HG02588 (cell line): Measurements from ENCODE around the gene AACS.

Source experiments
- ATAC-seq: cut with Tn5 transposase; IDR thresholded peaks from one replicate; pipeline ENCODE4 v1.9.1; 2021; ENCODE audit warnings: mild to moderate bottlenecking, moderate library complexity; ENCODE audit not compliant: unreplicated experiment

Gene AACS

DNA sequence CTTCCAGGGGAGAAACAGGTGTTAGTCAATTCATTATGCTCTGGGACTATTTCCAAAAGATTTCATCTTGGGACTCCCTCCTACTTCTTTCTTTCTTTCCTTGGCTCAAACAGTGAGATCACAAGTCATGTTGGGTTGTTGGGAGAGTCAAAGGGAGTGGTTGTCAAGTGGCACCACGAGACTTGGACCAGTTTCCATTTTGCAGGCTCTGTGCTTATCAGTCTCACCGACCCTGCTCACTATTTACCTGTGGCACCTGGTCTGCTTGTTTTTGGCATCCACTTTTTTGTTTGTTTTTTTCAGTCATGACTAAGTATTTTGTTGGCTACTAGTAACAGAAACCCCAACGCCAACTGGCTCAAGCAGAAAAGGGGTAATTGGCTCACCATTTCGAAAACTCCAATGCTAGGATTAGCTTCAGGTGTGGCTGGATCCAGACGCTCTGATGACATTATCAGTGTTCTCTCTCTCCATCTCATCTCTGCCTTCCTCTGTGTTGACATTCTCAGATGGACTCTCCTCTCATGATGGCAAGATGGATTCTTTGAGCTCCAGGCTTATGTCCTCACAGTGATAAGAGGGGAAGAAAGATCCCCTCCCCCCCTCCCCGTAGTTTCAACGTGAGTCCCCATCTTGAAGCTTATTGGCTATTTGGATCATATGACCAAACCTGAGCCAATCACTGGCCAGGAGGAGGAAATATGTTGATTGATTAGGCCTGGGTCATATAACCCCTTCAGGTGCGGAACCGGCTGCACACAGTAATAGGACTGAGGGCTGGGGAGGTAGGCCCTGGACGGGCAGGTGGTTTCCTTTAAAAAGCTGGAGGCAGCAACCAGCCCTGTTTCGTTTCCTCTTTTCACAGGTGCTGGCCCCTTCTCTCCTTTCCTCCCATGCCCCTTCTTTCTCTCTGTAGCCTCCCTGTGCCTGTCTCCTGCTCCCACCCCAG is 84.2 kb downstream of the AACS start:
- peak; percentile 95 for ATAC-seq

DNA sequence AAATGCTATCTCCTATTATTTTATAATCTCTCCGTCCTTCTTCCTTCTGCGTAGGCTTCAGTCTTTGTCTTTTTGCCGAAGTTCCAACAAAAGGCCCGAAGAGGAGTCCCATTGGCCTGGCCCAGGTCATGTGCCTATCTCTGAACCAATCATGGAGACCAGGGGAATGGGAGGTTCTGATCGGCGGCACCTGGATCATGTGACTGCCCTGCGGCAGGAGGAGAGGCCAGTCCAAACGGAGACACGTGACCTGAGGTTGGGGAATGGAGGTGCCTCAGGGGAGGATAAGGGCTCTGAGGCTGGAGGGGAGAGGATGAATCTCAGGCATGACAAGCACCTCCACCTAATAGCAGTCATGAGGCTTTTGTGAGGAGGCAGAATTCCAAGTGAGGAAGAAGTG is 86.0 kb downstream of the AACS start:
- no peak for ATAC-seq

- no peak for ATAC-seq
These were observed 87.2 kb downstream of the AACS start for GRCh38 chr12:125152463-125152862.

- ATAC-seq: no peak
These were observed 90.1 kb downstream of the AACS start for GRCh38 chr12:125155366-125155765.

- no peak for ATAC-seq
These were observed 91.9 kb downstream of the AACS start for GRCh38 chr12:125157177-125157576.

DNA sequence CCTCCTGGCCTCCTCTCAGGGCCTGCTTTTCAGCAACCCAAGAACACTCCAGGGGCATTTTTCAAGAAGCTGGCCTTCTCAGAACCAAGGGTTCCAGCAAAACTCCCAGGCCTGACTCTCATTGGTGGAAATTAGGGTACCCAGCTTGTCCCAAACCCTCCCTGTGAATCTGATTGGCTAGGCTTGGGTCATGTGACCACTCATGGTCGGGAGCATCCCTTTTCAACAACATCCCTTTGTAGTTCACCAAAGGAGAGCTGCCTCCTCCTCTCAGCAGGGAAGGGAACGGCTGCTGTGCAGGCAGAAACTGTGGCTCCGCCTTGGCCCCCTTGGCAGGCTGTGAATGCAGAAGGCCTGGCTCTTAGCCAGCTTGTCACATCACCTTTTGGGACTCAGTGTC is 94.5 kb downstream of the AACS start:
- ATAC-seq: no peak

- no peak for ATAC-seq
These were observed 95.2 kb downstream of the AACS start for GRCh38 chr12:125160281-125160955.

GRCh38 chr12:125161712-125162022 is 96.4 kb downstream of the AACS start:
- no peak for ATAC-seq

DNA sequence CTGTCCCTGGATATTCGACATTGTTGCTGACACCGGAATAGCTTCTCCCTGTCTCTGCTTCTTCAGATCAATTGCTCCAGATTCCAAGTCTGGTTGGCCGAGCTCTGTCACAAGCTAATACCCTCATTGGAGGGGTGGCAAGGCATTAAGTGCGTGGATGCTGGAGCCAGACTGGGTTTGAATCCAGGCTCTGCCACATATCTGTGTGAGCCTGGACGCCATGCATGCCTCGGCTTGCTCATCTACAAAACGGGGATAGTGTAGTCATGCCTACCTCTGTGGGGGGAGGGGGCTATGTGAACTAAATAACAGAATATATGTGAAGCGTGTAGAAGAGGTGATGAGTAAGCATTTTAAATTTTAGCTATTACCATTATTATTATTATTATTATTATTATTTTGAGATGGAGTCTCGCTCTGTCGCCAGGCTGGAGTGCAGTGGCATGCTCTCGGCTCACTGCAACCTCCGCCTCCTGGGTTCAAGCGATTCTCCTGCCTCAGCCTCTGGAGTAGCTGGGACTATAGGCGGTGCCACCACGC is 97.3 kb downstream of the AACS start:
- no peak for ATAC-seq

DNA sequence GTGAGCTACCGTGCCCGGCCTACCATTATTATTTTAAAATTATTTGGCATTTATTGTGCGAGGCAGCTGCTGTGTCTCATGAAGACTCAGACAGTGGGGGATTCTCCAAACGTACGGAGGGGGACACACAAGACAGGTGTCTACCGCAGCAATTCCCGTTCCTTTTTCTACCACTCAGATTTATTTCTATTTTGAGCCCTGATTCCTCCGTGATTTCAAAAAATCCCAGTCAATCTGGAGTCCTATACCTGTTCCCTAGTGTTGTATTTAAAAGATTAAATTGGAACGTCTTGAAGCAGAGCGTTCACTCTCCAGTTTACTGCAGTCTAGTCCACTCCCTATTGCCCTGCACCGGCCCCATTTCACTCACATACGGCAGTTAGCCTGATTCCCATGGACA is 97.9 kb downstream of the AACS start:
- ATAC-seq: no peak

- ATAC-seq: no peak
These were observed 99.3 kb downstream of the AACS start for GRCh38 chr12:125164541-125164940.

DNA sequence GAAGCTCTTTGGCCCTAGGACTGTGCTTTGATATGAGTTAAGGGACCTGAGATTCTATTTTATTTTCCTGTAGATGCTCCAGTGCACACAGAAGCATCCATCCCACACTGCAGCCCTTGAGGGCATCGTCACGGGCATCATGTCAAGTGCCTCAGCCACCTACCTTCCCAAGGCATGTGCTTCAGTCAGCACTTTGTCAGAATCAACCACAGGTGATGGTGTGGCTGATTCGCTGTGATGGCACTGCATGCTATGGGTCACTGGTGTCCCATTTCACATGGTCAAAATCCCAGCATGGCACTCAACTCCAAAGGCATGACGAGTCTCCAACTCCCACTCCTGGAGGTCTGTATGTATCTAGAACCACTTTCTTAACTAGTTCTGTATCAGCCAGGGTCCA is 100.8 kb downstream of the AACS start:
- ATAC-seq: no peak

- no peak for ATAC-seq
These were observed 102.4 kb downstream of the AACS start for GRCh38 chr12:125167658-125168057.

DNA sequence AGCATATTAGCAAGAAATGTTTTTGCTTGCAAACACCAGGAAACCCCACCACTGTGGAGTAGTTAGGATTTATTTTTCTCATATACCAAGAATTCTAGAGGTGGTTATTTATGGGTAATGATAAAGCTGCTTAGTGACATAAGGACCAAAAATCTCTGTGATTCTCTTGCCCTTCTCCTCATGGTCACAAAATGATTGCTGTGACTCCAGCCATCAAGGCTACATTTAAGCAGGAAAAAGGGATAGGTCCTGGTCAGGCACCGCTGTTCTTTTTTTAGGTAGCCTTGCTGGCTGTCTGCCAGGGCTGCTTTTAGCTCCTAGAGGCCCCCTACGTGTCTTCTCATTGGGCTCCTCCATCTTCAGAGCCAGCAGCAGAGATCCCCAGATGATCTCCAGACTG is 104.2 kb downstream of the AACS start:
- no peak for ATAC-seq

GRCh38 chr12:125169870-125170269 is 104.6 kb downstream of the AACS start:
- ATAC-seq: no peak

GRCh38 chr12:125171267-125171666 is 106.0 kb downstream of the AACS start:
- no peak for ATAC-seq

- ATAC-seq: no peak
These were observed 107.1 kb downstream of the AACS start for GRCh38 chr12:125172231-125172850.

GRCh38 chr12:125175576-125175975 is 110.3 kb downstream of the AACS start:
- no peak for ATAC-seq

GRCh38 chr12:125178222-125178621 is 113.0 kb downstream of the AACS start:
- no peak for ATAC-seq

- no peak for ATAC-seq
These were observed 114.9 kb downstream of the AACS start for GRCh38 chr12:125180144-125180543.

DNA sequence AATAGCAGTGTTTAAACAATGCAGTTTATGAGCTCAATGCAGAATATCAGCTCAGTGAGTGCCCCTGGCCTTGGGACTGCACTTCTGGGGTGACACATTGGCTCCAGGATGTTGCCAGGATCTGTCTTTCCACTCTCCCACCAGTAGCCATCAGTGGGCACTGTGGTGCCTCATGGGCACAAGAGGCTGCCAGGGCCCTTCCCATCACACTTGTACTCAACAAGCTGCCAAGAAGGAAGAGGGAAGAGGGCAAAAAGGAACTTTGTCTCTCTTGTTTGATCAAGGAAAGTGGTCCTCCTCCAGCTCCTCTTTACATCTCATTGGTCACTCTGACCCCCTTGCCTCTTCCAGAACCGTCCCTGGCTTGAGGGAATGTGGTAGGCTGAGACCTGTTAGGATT is 115.9 kb downstream of the AACS start:
- ATAC-seq: no peak
